Lower leg skin (tissue), 3 donors: Measurements from ENCODE around the gene INTS6L.

Source experiments
- CTCF ChIP-seq, 3 donors: fragments of 450-650 bp; IDR thresholded peaks; one replicate each; pipeline ENCODE4 v1.5.1; 2016; ENCODE audit warnings: antibody characterized with exemption in 3 of 3, mild to moderate bottlenecking in 3 of 3, moderate library complexity in 2 of 3
- POLR2A ChIP-seq, 2 donors: fragments of 450-650 bp; IDR thresholded peaks; one replicate each; pipeline ENCODE4 v1.6.1; 2016 to 2017; ENCODE audit warnings: antibody characterized with exemption in 2 of 2, mild to moderate bottlenecking in 1 of 2, moderate library complexity in 1 of 2

- TF ChIP-seq CTCF (IDR thresholded peaks at IDR 0.05): no peak
- TF ChIP-seq POLR2A (IDR thresholded peaks at IDR 0.05): no peak
Measured at GRCh38 chrX:135556055-135556454, 35.6 kb downstream of the INTS6L start.
